ENCODE results near the gene KCNK2.

KCNK2 gene

GRCh38 chr1:215095524-215095923 lies 13.0 kb downstream of the KCNK2 start:
- Histone ChIP-seq H3K79me2 (ENCODE audit: insufficient read depth, low read depth) (no peaks in the 10 kb centered on the region), H3K4me2 (no peak overlapping the region), H3K36me3 (ENCODE audit: insufficient read depth) (no peaks in the 10 kb centered on the region), H2AFZ (ENCODE audit: low read depth) (no peak overlapping the region), H3K9ac (no peak overlapping the region), H3K4me1 (ENCODE audit: low read depth, poor library complexity, severe bottlenecking) (no peaks in the 10 kb centered on the region), H3K27me3 (ENCODE audit: insufficient read depth, low read depth) (no peaks in the 10 kb centered on the region), H4K20me1 (ENCODE audit: insufficient read depth) (no peaks in the 10 kb centered on the region), H3K27ac (no peak overlapping the region), H3K4me3 (IDR thresholded peaks at IDR 0.05; ENCODE audit: insufficient read depth, low read depth, low read length) (no peak overlapping the region)
- TF ChIP-seq, protein P1, sequence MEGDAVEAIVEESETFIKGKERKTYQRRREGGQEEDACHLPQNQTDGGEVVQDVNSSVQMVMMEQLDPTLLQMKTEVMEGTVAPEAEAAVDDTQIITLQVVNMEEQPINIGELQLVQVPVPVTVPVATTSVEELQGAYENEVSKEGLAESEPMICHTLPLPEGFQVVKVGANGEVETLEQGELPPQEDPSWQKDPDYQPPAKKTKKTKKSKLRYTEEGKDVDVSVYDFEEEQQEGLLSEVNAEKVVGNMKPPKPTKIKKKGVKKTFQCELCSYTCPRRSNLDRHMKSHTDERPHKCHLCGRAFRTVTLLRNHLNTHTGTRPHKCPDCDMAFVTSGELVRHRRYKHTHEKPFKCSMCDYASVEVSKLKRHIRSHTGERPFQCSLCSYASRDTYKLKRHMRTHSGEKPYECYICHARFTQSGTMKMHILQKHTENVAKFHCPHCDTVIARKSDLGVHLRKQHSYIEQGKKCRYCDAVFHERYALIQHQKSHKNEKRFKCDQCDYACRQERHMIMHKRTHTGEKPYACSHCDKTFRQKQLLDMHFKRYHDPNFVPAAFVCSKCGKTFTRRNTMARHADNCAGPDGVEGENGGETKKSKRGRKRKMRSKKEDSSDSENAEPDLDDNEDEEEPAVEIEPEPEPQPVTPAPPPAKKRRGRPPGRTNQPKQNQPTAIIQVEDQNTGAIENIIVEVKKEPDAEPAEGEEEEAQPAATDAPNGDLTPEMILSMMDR (conservative IDR thresholded peaks at IDR 0.05; ENCODE audit: low read depth, low read length) = no peak

- no peak overlapping the region for H3K4me2 ChIP-seq
- no peak overlapping the region for H2AFZ ChIP-seq (ENCODE audit: low read depth)
- H3K27me3 ChIP-seq (ENCODE audit: insufficient read depth, low read depth) = no peaks in the 10 kb centered on the region
- H4K20me1 ChIP-seq (ENCODE audit: insufficient read depth) = no peaks in the 10 kb centered on the region
- no peak overlapping the region for H3K9ac ChIP-seq
- H3K79me2 ChIP-seq (ENCODE audit: insufficient read depth, low read depth) = no peaks in the 10 kb centered on the region
- no peak overlapping the region for H3K27ac ChIP-seq
- H3K36me3 ChIP-seq (ENCODE audit: insufficient read depth) = no peaks in the 10 kb centered on the region
- H3K4me3 ChIP-seq (IDR thresholded peaks at IDR 0.05; ENCODE audit: insufficient read depth, low read depth, low read length) = no peak overlapping the region
- TF ChIP-seq, protein P1 (conservative IDR thresholded peaks at IDR 0.05; ENCODE audit: low read depth, low read length) = no peak
- no peaks in the 10 kb centered on the region for H3K4me1 ChIP-seq (ENCODE audit: low read depth, poor library complexity, severe bottlenecking)
Measured at GRCh38 chr1:215101511-215101910, 19.0 kb downstream of the KCNK2 start.

- Histone ChIP-seq H3K36me3 (ENCODE audit: insufficient read depth) (no peaks in the 10 kb centered on the region), H3K79me2 (ENCODE audit: insufficient read depth, low read depth) (no peaks in the 10 kb centered on the region), H3K27me3 (ENCODE audit: insufficient read depth, low read depth) (no peaks in the 10 kb centered on the region), H3K27ac (no peak overlapping the region), H3K4me1 (ENCODE audit: low read depth, poor library complexity, severe bottlenecking) (no peaks in the 10 kb centered on the region), H3K4me3 (IDR thresholded peaks at IDR 0.05; ENCODE audit: insufficient read depth, low read depth, low read length) (no peak overlapping the region), H4K20me1 (ENCODE audit: insufficient read depth) (no peaks in the 10 kb centered on the region), H3K9ac (no peak overlapping the region), H3K4me2 (no peak overlapping the region), H2AFZ (ENCODE audit: low read depth) (no peak overlapping the region)
- TF ChIP-seq, protein P1 (conservative IDR thresholded peaks at IDR 0.05; ENCODE audit: low read depth, low read length) = no peak
Measured at GRCh38 chr1:215104283-215104682, 21.7 kb downstream of the KCNK2 start.

DNA sequence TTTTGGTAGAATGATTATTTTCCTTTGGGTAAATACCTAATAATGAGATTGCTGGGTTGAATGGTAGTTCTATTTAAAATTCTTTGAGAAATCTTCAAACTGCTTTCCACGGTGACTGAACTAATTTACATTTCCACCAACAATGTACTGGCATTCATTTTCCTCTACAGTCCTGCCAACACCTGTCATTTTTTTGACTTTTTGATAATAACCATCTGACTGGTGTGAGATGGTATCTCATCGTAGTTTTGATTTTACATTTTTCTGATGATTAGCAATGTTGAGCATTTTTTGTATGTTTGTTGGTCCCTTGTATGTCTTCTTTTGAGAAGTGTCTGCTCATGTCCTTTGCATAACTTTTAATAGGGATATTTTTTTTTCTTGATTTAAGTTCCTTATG lies 23.5 kb downstream of the KCNK2 start:
- H3K79me2 ChIP-seq (ENCODE audit: insufficient read depth, low read depth) = no peaks in the 10 kb centered on the region
- no peak overlapping the region for H3K27ac ChIP-seq
- H2AFZ ChIP-seq (ENCODE audit: low read depth) = no peak overlapping the region
- no peaks in the 10 kb centered on the region for H3K36me3 ChIP-seq (ENCODE audit: insufficient read depth)
- H3K27me3 ChIP-seq (ENCODE audit: insufficient read depth, low read depth) = no peaks in the 10 kb centered on the region
- H3K4me1 ChIP-seq (ENCODE audit: low read depth, poor library complexity, severe bottlenecking) = no peaks in the 10 kb centered on the region
- no peak overlapping the region for H3K4me2 ChIP-seq
- TF ChIP-seq, protein P1 (conservative IDR thresholded peaks at IDR 0.05; ENCODE audit: low read depth, low read length) = no peak
- no peak overlapping the region for H3K9ac ChIP-seq
- H4K20me1 ChIP-seq (ENCODE audit: insufficient read depth) = no peaks in the 10 kb centered on the region
- no peak overlapping the region for H3K4me3 ChIP-seq (IDR thresholded peaks at IDR 0.05; ENCODE audit: insufficient read depth, low read depth, low read length)
